HepG2 (cell line): ENCODE data around the gene ANKRD11. TPM values are rescaled to one million over a fixed set of nuclear protein-coding genes. Genes with fewer than 3 reads are reported as not detected.

ENCODE experiments used
- ATAC-seq: fragments of 200-7000 bp; cut with Tn5 transposase; 3 replicates; pipeline ENCODE4 v1.9.1; 2020; ENCODE audit warnings: mild to moderate bottlenecking, moderate library complexity
- BruUV-seq: library from RNA; stranded (reverse); fragments of 400-500 nt; replicated peaks from 2 replicates; lab custom pipeline; 2021; lab: Mats Ljungman, UMichigan
- CTCF ChIA-PET: fragments of 300-600 bp; formaldehyde crosslinking; extraction: SDS; loops from one replicate; lab custom pipeline; 2021; ENCODE audit warnings: low total read pairs, inconsistent platforms, low intra/inter-chr PET ratio; lab: Yijun Ruan, JAX
- POLR2A ChIA-PET: fragments of 350-600 bp; sonication (Branson Sonifier 250); formaldehyde crosslinking; loops from one replicate; lab custom pipeline; 2020; ENCODE audit warnings: antibody characterized with exemption, inconsistent platforms; lab: Yijun Ruan, JAX
- DNase-seq: peaks from one replicate; pipeline ENCODE4 v3.0.0-alpha.2; 2015; ENCODE audit warnings: low spot score
- FAIRE-seq: peaks from 3 replicates; lab custom pipeline; 2011; peaks lifted over from hg19 to GRCh38; lab: Jason Lieb, UNC
- H2AFZ ChIP-seq: one replicate; pipeline ENCODE4 v1.6.1; 2011; ENCODE audit warnings: low read length, inconsistent platforms
- H3K27ac ChIP-seq: fragments of 300-600 bp; 3 replicates; pipeline ENCODE4 v1.8.0; 2011; ENCODE audit warnings: mixed run types, mild to moderate bottlenecking, mixed read lengths, low read length, inconsistent platforms; ENCODE audit not compliant: insufficient read depth; ENCODE audit errors: extremely low read length
- H3K27me3 ChIP-seq, 2 experiments: fragments of 200-600 bp in 1 of 2; 2 replicates in 1 of 2; 3 replicates in 1 of 2; pipeline versions ENCODE4 v1.6.0 to v1.8.0; 2011; ENCODE audit warnings: low read length in 2 of 2, mild to moderate bottlenecking in 2 of 2, moderate library complexity in 2 of 2, inconsistent platforms in 1 of 2; ENCODE audit not compliant: insufficient read depth in 2 of 2, control insufficient read depth in 1 of 2
- H3K36me3 ChIP-seq, 2 experiments: fragments of 200-600 bp in 1 of 2; replicated peaks in 1 of 2; 2 replicates in 1 of 2; 3 replicates in 1 of 2; pipeline versions ENCODE4 v1.5.1 to v1.8.0; 2011; ENCODE audit warnings: low read length in 2 of 2, inconsistent platforms in 1 of 2; ENCODE audit not compliant: insufficient read depth in 2 of 2, control insufficient read depth in 1 of 2
- H3K4me1 ChIP-seq: 2 replicates; pipeline ENCODE4 v1.5.1; 2012; ENCODE audit warnings: low read length, inconsistent platforms; ENCODE audit not compliant: insufficient read depth
- H3K4me2 ChIP-seq: 2 replicates; pipeline ENCODE4 v1.6.0; 2011; ENCODE audit warnings: low read depth, low read length, inconsistent platforms
- H3K4me3 ChIP-seq, 3 experiments: fragments of 200-600 bp in 1 of 3; sonication (generic), shearing (Covaris generic) in 1 of 3; replicated peaks in 1 of 3; 2 replicates each; pipeline ENCODE4 v1.5.1; 2011 to 2016; ENCODE audit warnings: low read length in 3 of 3, inconsistent platforms in 2 of 3, low read depth in 2 of 3, mild to moderate bottlenecking in 2 of 3, control low read depth in 1 of 3, mixed read lengths in 1 of 3; ENCODE audit not compliant: insufficient read depth in 1 of 3
- H3K79me2 ChIP-seq: one replicate; pipeline ENCODE4 v1.6.1; 2011; ENCODE audit warnings: low read length, inconsistent platforms; ENCODE audit not compliant: insufficient read depth
- H3K9ac ChIP-seq: 2 replicates; pipeline ENCODE4 v1.6.0; 2011; ENCODE audit warnings: mild to moderate bottlenecking, low read depth, low read length, inconsistent platforms; ENCODE audit not compliant: insufficient read depth
- H3K9me3 ChIP-seq: 2 replicates; pipeline ENCODE4 v1.5.1; 2012; ENCODE audit warnings: mild to moderate bottlenecking, low read length
- H4K20me1 ChIP-seq: 2 replicates; pipeline ENCODE4 v1.6.0; 2011; ENCODE audit warnings: inconsistent platforms, mild to moderate bottlenecking, low read length, moderate library complexity; ENCODE audit not compliant: insufficient read depth
- EED ChIP-seq: sonication (generic); formaldehyde crosslinking; IDR thresholded peaks from 2 replicates; pipeline ENCODE4 v1.5.0; 2020; ENCODE audit warnings: mild to moderate bottlenecking, missing genetic modification reagents
- FOXA1 ChIP-seq, 2 experiments: fragments of 450-650 bp in 1 of 2; sonication (generic) in 1 of 2; formaldehyde crosslinking in 1 of 2; IDR thresholded peaks; 2 replicates each; pipeline versions ENCODE4 v1.4.0 to v1.6.1; 2016 to 2020; ENCODE audit warnings: missing genetic modification reagents in 1 of 2
- FOXO1 ChIP-seq: sonication (generic); formaldehyde crosslinking; IDR thresholded peaks from 2 replicates; pipeline ENCODE4 v1.4.0; 2020; ENCODE audit warnings: missing genetic modification reagents
- GTF3A ChIP-seq: sonication (generic); formaldehyde crosslinking; conservative IDR thresholded peaks from 2 replicates; pipeline ENCODE4 v1.4.0; 2020; ENCODE audit warnings: mild to moderate bottlenecking, missing genetic modification reagents
- MYPOP ChIP-seq: sonication (generic); formaldehyde crosslinking; IDR thresholded peaks from 2 replicates; pipeline ENCODE4 v1.8.1; 2023; ENCODE audit warnings: mild to moderate bottlenecking, moderate library complexity, missing genetic modification reagents
- NFIC ChIP-seq: IDR thresholded peaks from 2 replicates; pipeline ENCODE4 v1.6.1; 2012; ENCODE audit warnings: mild to moderate bottlenecking, low read length, inconsistent platforms
- PAX8 ChIP-seq: sonication (generic); formaldehyde crosslinking; IDR thresholded peaks from 2 replicates; pipeline ENCODE4 v1.8.0; 2022; ENCODE audit warnings: mild to moderate bottlenecking, missing genetic modification reagents, borderline replicate concordance
- PHF8 ChIP-seq: sonication (generic); formaldehyde crosslinking; IDR thresholded peaks from 2 replicates; pipeline ENCODE4 v1.5.0; 2020; ENCODE audit warnings: missing genetic modification reagents
- RARA ChIP-seq: IDR thresholded peaks from 2 replicates; pipeline ENCODE4 v1.6.1; 2016; ENCODE audit warnings: missing genetic modification reagents, missing compliant biosample characterization
- RFXANK ChIP-seq: IDR thresholded peaks from 2 replicates; pipeline ENCODE4 v1.6.1; 2016
- TFAP4 ChIP-seq: sonication (generic); IDR thresholded peaks from 2 replicates; pipeline ENCODE4 v1.6.1; 2016; ENCODE audit warnings: low read depth, borderline replicate concordance
- ZBED4 ChIP-seq: sonication (generic); formaldehyde crosslinking; IDR thresholded peaks from 2 replicates; pipeline ENCODE4 v1.4.0; 2020; ENCODE audit warnings: missing genetic modification reagents, borderline replicate concordance
- ZBTB33 ChIP-seq: sonication (generic); formaldehyde crosslinking; IDR thresholded peaks from 2 replicates; pipeline ENCODE4 v1.4.0; 2020; ENCODE audit warnings: missing genetic modification reagents
- ZNF260 ChIP-seq: sonication (generic); formaldehyde crosslinking; IDR thresholded peaks from 2 replicates; pipeline ENCODE4 v1.4.0; 2020; ENCODE audit warnings: missing genetic modification reagents, low read depth, mild to moderate bottlenecking, borderline replicate concordance
- ZNF292 ChIP-seq: sonication (generic); formaldehyde crosslinking; IDR thresholded peaks from 2 replicates; pipeline ENCODE4 v1.8.1; 2022; ENCODE audit warnings: mild to moderate bottlenecking, low read depth, missing genetic modification reagents, borderline replicate concordance
- ZNF841 ChIP-seq: sonication (generic); formaldehyde crosslinking; IDR thresholded peaks from 2 replicates; pipeline ENCODE4 v1.8.1; 2023; ENCODE audit warnings: missing genetic modification reagents, borderline replicate concordance
- WGBS: methylation state at CpG from one replicate; pipeline ENCODE4 v1.1.6; 2017; ENCODE audit warnings: low lambda C conversion rate; 5-methylcytosine and 5-hydroxymethylcytosine counted together
- in situ Hi-C: cut with HindIII; loops from 2 replicates; pipeline ENCODE4 v1.10.0; 2017; ENCODE audit warnings: low pct_unique_long_range_greater_than_20kb; ENCODE audit not compliant: extremely low pct_ligation_motif_present
- intact Hi-C: fragments of 100-400 bp; cut with micrococcal nuclease; formaldehyde crosslinking; loops from one replicate; pipeline ENCODE4 v1.10.0; 2022; ENCODE audit not compliant: unreplicated experiment
- polyA plus RNA-seq, 8 experiments: library from polyadenylated mRNA; depleted of rRNA in 3 of 8; stranded (reverse) in 7 of 8; unstranded in 1 of 8; fragments of >200 nt; fragmentation: Illumina TruSeq in 4 of 8; extraction: Trizol in 4 of 8; gene quantifications; 2 replicates each; pipeline versions ENCODE4 v1.2.1 to v1.2.3, GENCODE V29; 2011 to 2016; ENCODE audit warnings: low read depth in 4 of 8, missing spikeins in 1 of 8, mixed read lengths in 1 of 8; ENCODE audit not compliant: insufficient read depth in 1 of 8
- total RNA-seq, 5 experiments: library from RNA; depleted of rRNA; stranded (reverse); fragments of >200 nt; fragmentation: Illumina TruSeq; extraction: Trizol; gene quantifications; 2 replicates each; pipeline ENCODE4 v1.2.3, GENCODE V29; 2016; ENCODE audit warnings: low read depth in 1 of 5

Gene ANKRD11
- total and polyA plus RNA-seq, 2 of the 13 experiments (the other 11 are each of a cell fraction or from before 2014, with no cell fraction given) = 21.4 to 38.4 TPM

- BruUV-seq = TSS peak; percentile 86
- DNase-seq = peak; percentile 80
- peak; percentile 70 for FAIRE-seq
- intact Hi-C loops (no loop called here), in situ Hi-C loops (no loop called here)
- no peak overlapping the region for H2AFZ ChIP-seq
- H3K4me2 ChIP-seq = peak overlapping the region; percentile 86
- H4K20me1 ChIP-seq = no peaks in the 10 kb centered on the region
- H3K4me3 ChIP-seq = peak overlapping the region; percentile 64 to 81 (median 72)
- peak overlapping the region; percentile 92 for H3K27ac ChIP-seq
- H3K36me3 ChIP-seq = no peaks in the 10 kb centered on the region; a peak in 1 of 5 replicates
- ChIA-PET CTCF (no interaction called here), POLR2A (interaction anchor here (0.6 to 6.6 kb wide), 13 partner anchors 15 to 261 kb away, joined by 3 to 78 read pairs (median 4); partner anchors contain the start of genes CDH15, SLC22A31, SPG7 and ZNF778)
- H3K27me3 ChIP-seq = no peaks in the 10 kb centered on the region; a peak in 1 of 5 replicates
- WGBS = 3% methylated on average over 13 of the region's 13 CpGs
- H3K9ac ChIP-seq = peak overlapping the region; percentile 81
- peaks cover 8% of the 10 kb centered on the region for H3K79me2 ChIP-seq
- H3K9me3 ChIP-seq = no peaks in the 10 kb centered on the region
- no peak; the same call in 2 of the 3 replicates for ATAC-seq
- peaks cover 57% of the 10 kb centered on the region for H3K4me1 ChIP-seq
- TF ChIP-seq EED (CRISPR knock-in tag) = no peak
- TF ChIP-seq PAX8 = no peak
- peak; percentile 41; the same call in 1 of the 2 replicates for TF ChIP-seq TFAP4
- TF ChIP-seq ZNF260 (CRISPR knock-in tag) = peak; percentile 99
- 0 out of 2 replicates have a peak, but pooled peaks have one; percentile 13 for TF ChIP-seq RARA (CRISPR knock-in tag)
- TF ChIP-seq PHF8 = no peak
- no peak for TF ChIP-seq RFXANK
- no peak for TF ChIP-seq MYPOP (CRISPR knock-in tag)
- no peak for TF ChIP-seq GTF3A (CRISPR knock-in tag)
- TF ChIP-seq ZBTB33 (CRISPR knock-in tag) = peak; percentile 43; the same call in 1 of the 2 replicates
- TF ChIP-seq FOXO1 (CRISPR knock-in tag) = no peak
- no peak for TF ChIP-seq ZNF841 (CRISPR knock-in tag)
- no peak for TF ChIP-seq ZBED4 (CRISPR knock-in tag)
- TF ChIP-seq NFIC = no peak; the same call in 1 of the 2 replicates
- TF ChIP-seq ZNF292 (CRISPR knock-in tag) = peak; percentile 52; the same call in 1 of the 2 replicates
- peak; percentile 3; the same call in 1 of the 2 replicates for TF ChIP-seq FOXA1 (IDR thresholded peaks at IDR 0.05)
- TF ChIP-seq FOXA1 (CRISPR knock-in tag; IDR thresholded peaks at IDR 0.05) = peak; percentile 88
Measured at GRCh38 chr16:89246383-89246902, 243.9 kb downstream of the ANKRD11 start.
